Keratinocyte (primary cell): ENCODE data around the gene TIE1. TPM values are rescaled to one million over a fixed set of nuclear protein-coding genes. Genes with fewer than 3 reads are reported as not detected.

Source experiments
- DNase-seq: peaks from one replicate; pipeline ENCODE4 v3.0.0-alpha.2; 2011; ENCODE audit warnings: low read depth, missing footprints, low spot score
- FAIRE-seq: peaks from 2 replicates; lab custom pipeline; 2011; peaks lifted over from hg19 to GRCh38; lab: Jason Lieb, UNC
- H2AFZ ChIP-seq: 2 replicates; pipeline ENCODE4 v1.6.0; 2012; ENCODE audit warnings: low read length, control low read depth, inconsistent platforms; ENCODE audit not compliant: control insufficient read depth
- H3K27ac ChIP-seq: 2 replicates; pipeline ENCODE4 v1.5.1; 2011; ENCODE audit warnings: low read length; ENCODE audit not compliant: control insufficient read depth, insufficient read depth
- H3K27me3 ChIP-seq: 3 replicates; pipeline ENCODE4 v1.6.0; 2011; ENCODE audit warnings: low read length; ENCODE audit not compliant: control insufficient read depth, insufficient read depth; ENCODE audit errors: extremely low read depth
- H3K36me3 ChIP-seq, 2 experiments: 2 replicates in 1 of 2; 3 replicates in 1 of 2; pipeline ENCODE4 v1.5.1; 2011; ENCODE audit warnings: low read length in 2 of 2, mild to moderate bottlenecking in 1 of 2; ENCODE audit not compliant: control insufficient read depth in 2 of 2, insufficient read depth in 2 of 2; ENCODE audit errors: extremely low read depth in 1 of 2
- H3K4me1 ChIP-seq: 3 replicates; pipeline ENCODE4 v1.5.1; 2011; ENCODE audit warnings: low read length; ENCODE audit not compliant: control insufficient read depth, insufficient read depth; ENCODE audit errors: extremely low read depth
- H3K4me2 ChIP-seq: 3 replicates; pipeline ENCODE4 v1.6.0; 2011; ENCODE audit warnings: low read depth, low read length; ENCODE audit not compliant: control insufficient read depth, insufficient read depth; ENCODE audit errors: extremely low read depth
- H3K4me3 ChIP-seq, 3 experiments: fragments of 200-600 bp in 1 of 3; sonication (generic) in 1 of 3; 2 replicates in 2 of 3; 3 replicates in 1 of 3; pipeline ENCODE4 v1.5.1; 2011 to 2016; ENCODE audit warnings: low read length in 3 of 3, mild to moderate bottlenecking in 3 of 3, control low read depth in 2 of 3, inconsistent platforms in 1 of 3, low read depth in 1 of 3, mixed read lengths in 1 of 3, mixed run types in 1 of 3, moderate library complexity in 1 of 3; ENCODE audit not compliant: control insufficient read depth in 2 of 3, insufficient read depth in 2 of 3; ENCODE audit errors: extremely low read depth in 1 of 3
- H3K79me2 ChIP-seq: 2 replicates; pipeline ENCODE4 v1.6.0; 2012; ENCODE audit warnings: low read length; ENCODE audit not compliant: control insufficient read depth, insufficient read depth
- H3K9ac ChIP-seq: 3 replicates; pipeline ENCODE4 v1.6.0; 2011; ENCODE audit warnings: low read length; ENCODE audit not compliant: control insufficient read depth, insufficient read depth; ENCODE audit errors: extremely low read depth
- H3K9me1 ChIP-seq: 3 replicates; pipeline ENCODE4 v1.6.0; 2011; ENCODE audit warnings: low read length; ENCODE audit not compliant: control insufficient read depth, insufficient read depth; ENCODE audit errors: extremely low read depth
- H3K9me3 ChIP-seq: 2 replicates; pipeline ENCODE4 v1.5.1; 2012; ENCODE audit warnings: low read depth, low read length; ENCODE audit not compliant: control insufficient read depth
- H4K20me1 ChIP-seq: 3 replicates; pipeline ENCODE4 v1.6.0; 2011; ENCODE audit warnings: low read length; ENCODE audit not compliant: control insufficient read depth, insufficient read depth; ENCODE audit errors: extremely low read depth
- CTCF ChIP-seq, 3 experiments: IDR thresholded peaks in 1 of 3; conservative IDR thresholded peaks in 1 of 3; optimal IDR thresholded peaks in 1 of 3; 2 replicates in 2 of 3; 3 replicates in 1 of 3; pipeline versions ENCODE3 to v1.5.1; 2011; ENCODE audit warnings: low read length in 3 of 3, mild to moderate bottlenecking in 3 of 3, moderate library complexity in 2 of 3, control low read depth in 1 of 3, inconsistent platforms in 1 of 3; ENCODE audit not compliant: insufficient read depth in 2 of 3; ENCODE audit errors: extremely low read depth in 1 of 3
- EZH2 ChIP-seq: IDR thresholded peaks from one replicate; pipeline ENCODE4 v1.6.1; 2012; ENCODE audit warnings: inconsistent platforms, mild to moderate bottlenecking, low read length, moderate library complexity
- dilution Hi-C: fragments of 300-500 bp; cut with MboI; formaldehyde crosslinking; loops from one replicate; pipeline ENCODE4 v1.7.0; 2020; ENCODE audit warnings: low sequenced_read_pairs; ENCODE audit not compliant: extremely low pct_ligation_motif_present
- polyA plus RNA-seq, 5 experiments: library from polyadenylated mRNA; depleted of rRNA in 3 of 5; stranded (reverse) in 3 of 5; stranded (forward) in 1 of 5; unstranded in 1 of 5; fragments of >200 nt; gene quantifications; 1 replicate in 1 of 5; 2 replicates in 3 of 5; 3 replicates in 1 of 5; pipeline versions ENCODE4 v1.2.1 to v1.2.3, GENCODE V29; 2011 to 2012; ENCODE audit warnings: missing spikeins in 2 of 5, low read depth in 1 of 5, low replicate concordance in 1 of 5

Gene TIE1
- polyA plus RNA-seq, 1 donor (not counting 4 experiments of a cell fraction or from before 2014, with no cell fraction given) = not detected

GRCh38 chr1:43319766-43320165 lies 19.0 kb downstream of the TIE1 start:
- H3K4me3 ChIP-seq = no peak overlapping the region

GRCh38 chr1:43321331-43321891 lies 20.6 kb downstream of the TIE1 start:
- no peaks in the 10 kb centered on the region for H3K79me2 ChIP-seq

More at GRCh38 chr1:43319766-43320165, 19.0 kb downstream of the TIE1 start:
- no peaks in the 10 kb centered on the region for H3K27me3 ChIP-seq
- H3K9me1 ChIP-seq = no peaks in the 10 kb centered on the region
- no peaks in the 10 kb centered on the region for H3K36me3 ChIP-seq
- H4K20me1 ChIP-seq = no peaks in the 10 kb centered on the region
- no peak for FAIRE-seq
- H3K4me1 ChIP-seq = no peaks in the 10 kb centered on the region
- no peak overlapping the region for H3K27ac ChIP-seq
- H3K9ac ChIP-seq = no peak overlapping the region
- no peaks in the 10 kb centered on the region for H3K79me2 ChIP-seq
- H3K4me2 ChIP-seq = no peak overlapping the region
- dilution Hi-C loops = no loop called here
- H2AFZ ChIP-seq = no peak overlapping the region
- DNase-seq = no peak
- TF ChIP-seq CTCF (optimal IDR thresholded peaks at IDR 0.05 in 1 of 3, IDR thresholded peaks at IDR 0.05 in 1 of 3, conservative IDR thresholded peaks at IDR 0.05 in 1 of 3; ENCODE audit: extremely low read depth in 1 of 3, insufficient read depth in 2 of 3, low read length in 3 of 3) (no peak), EZH2 (no peak)
- H3K9me3 ChIP-seq = no peaks in the 10 kb centered on the region

More at GRCh38 chr1:43321331-43321891, 20.6 kb downstream of the TIE1 start:
- no peak for TF ChIP-seq CTCF (optimal IDR thresholded peaks at IDR 0.05 in 1 of 3, IDR thresholded peaks at IDR 0.05 in 1 of 3, conservative IDR thresholded peaks at IDR 0.05 in 1 of 3; ENCODE audit: extremely low read depth in 1 of 3, insufficient read depth in 2 of 3, low read length in 3 of 3)
- TF ChIP-seq EZH2 = no peak
- Histone ChIP-seq H3K4me2 (no peak overlapping the region), H3K4me3 (no peak overlapping the region), H2AFZ (no peak overlapping the region), H3K9ac (no peak overlapping the region), H4K20me1 (no peaks in the 10 kb centered on the region), H3K36me3 (no peaks in the 10 kb centered on the region), H3K27ac (no peak overlapping the region), H3K9me1 (no peaks in the 10 kb centered on the region), H3K27me3 (no peaks in the 10 kb centered on the region), H3K9me3 (no peaks in the 10 kb centered on the region), H3K4me1 (no peaks in the 10 kb centered on the region)
- FAIRE-seq (no peak), DNase-seq (no peak)
- dilution Hi-C loops = no loop called here
